Activated B cell treated with CpG ODN at 0.5 μM for 24 hours (primary cell): Measurements from ENCODE around the gene ATP5PD. TPM values are rescaled to one million over a fixed set of nuclear protein-coding genes. Genes with fewer than 3 reads are reported as not detected.

Source experiments
- ATAC-seq: fragments of 200-7000 bp; cut with Tn5 transposase; one replicate; pipeline ENCODE4 v1.10.0; 2021; ENCODE audit warnings: low read depth, mild to moderate bottlenecking, moderate library complexity
- CTCF ChIA-PET: fragments of 350-600 bp; sonication (Branson Sonifier 250); formaldehyde crosslinking; loops from one replicate; lab custom pipeline; 2021; ENCODE audit warnings: antibody characterized with exemption; lab: Charles Lee
- POLR2A ChIA-PET: fragments of 350-600 bp; sonication (Branson Sonifier 250); formaldehyde crosslinking; loops from one replicate; lab custom pipeline; 2021; ENCODE audit warnings: antibody characterized with exemption; lab: Charles Lee
- DNase-seq: peaks from one replicate; pipeline ENCODE4 v3.0.0; 2022
- H3K27ac Mint-ChIP-seq: one replicate; pipeline ENCODE4 v1.8.0; 2020; ENCODE audit warnings: mixed read lengths
- H3K27me3 Mint-ChIP-seq: one replicate; pipeline ENCODE4 v1.8.0; 2021; ENCODE audit warnings: mixed read lengths
- H3K36me3 Mint-ChIP-seq: one replicate; pipeline ENCODE4 v1.8.0; 2021; ENCODE audit warnings: low read depth, mixed read lengths
- H3K4me1 Mint-ChIP-seq: one replicate; pipeline ENCODE4 v1.8.0; 2021; ENCODE audit warnings: mixed read lengths
- H3K4me3 Mint-ChIP-seq: one replicate; pipeline ENCODE4 v1.8.0; 2020; ENCODE audit warnings: mild to moderate bottlenecking, mixed read lengths
- H3K9me3 Mint-ChIP-seq: one replicate; pipeline ENCODE4 v1.8.0; 2020; ENCODE audit warnings: mixed read lengths
- CTCF ChIP-seq: fragments of 200-600 bp; IDR thresholded peaks from one replicate; pipeline ENCODE4 v1.8.0; 2022; ENCODE audit warnings: antibody characterized with exemption, mild to moderate bottlenecking
- intact Hi-C: fragments of 100-400 bp; cut with micrococcal nuclease; formaldehyde crosslinking; loops from one replicate; pipeline ENCODE4 v1.15.1; 2024
- total RNA-seq: library from RNA; stranded (reverse); gene quantifications from 2 replicates; pipeline ENCODE4 v1.2.3, GENCODE V29; 2022

Gene ATP5PD
- total RNA-seq, 1 donor from 2014 or later, result 158 TPM

DNA sequence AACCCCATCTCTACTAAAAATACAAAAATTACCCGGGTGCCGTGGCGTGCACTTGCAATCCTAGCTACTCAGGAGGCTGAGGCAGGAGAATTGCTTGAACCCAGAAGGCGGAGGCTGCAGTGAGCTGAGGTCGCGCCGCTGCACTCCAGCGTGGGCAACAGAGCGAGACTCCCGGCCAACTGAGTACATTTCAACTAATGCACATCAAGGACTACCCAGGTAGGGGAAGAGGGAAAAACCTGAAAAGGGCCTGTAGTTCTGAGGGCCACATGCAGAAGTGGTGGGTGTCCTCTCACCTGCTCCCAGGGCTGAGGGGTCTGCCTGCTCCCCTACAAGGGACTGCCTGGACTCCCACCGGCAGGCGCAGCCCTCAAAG lies 40.4 kb upstream of the ATP5PD start:
- peak overlapping the region; percentile 80 for H3K4me3 Mint-ChIP-seq
- DNase-seq, result no peak
- peaks cover 22% of the 10 kb centered on the region for H3K4me1 Mint-ChIP-seq
- TF ChIP-seq CTCF, result no peak
- POLR2A ChIA-PET, result interaction anchor here (0.6 to 2.1 kb wide), 7 partner anchors 8 to 164 kb away, joined by 3 to 15 read pairs (median 4); partner anchors contain the start of genes ARMC7 and NT5C
- intact Hi-C loops, result loop anchor here (1.0 kb wide), 1 partner anchor 10 kb away; no protein-coding TSS in a partner anchor
- ATAC-seq, result peak; percentile 7
- H3K9me3 Mint-ChIP-seq, result no peaks in the 10 kb centered on the region
- peaks cover 4% of the 10 kb centered on the region for H3K27me3 Mint-ChIP-seq
- no peak overlapping the region for H3K27ac Mint-ChIP-seq
- CTCF ChIA-PET, result interaction anchor here (1.5 to 1.7 kb wide), 2 partner anchors 27 to 126 kb away, joined by 3 read pairs; no protein-coding TSS in a partner anchor
- H3K36me3 Mint-ChIP-seq, result no peaks in the 10 kb centered on the region

GRCh38 chr17:75086496-75087181 lies 39.9 kb upstream of the ATP5PD start:
- H3K27me3 Mint-ChIP-seq, result peaks cover 4% of the 10 kb centered on the region
- TF ChIP-seq CTCF, result no peak
- CTCF ChIA-PET, result interaction anchor here (1.5 to 1.7 kb wide), 2 partner anchors 27 to 125 kb away, joined by 3 read pairs; no protein-coding TSS in a partner anchor
- H3K4me1 Mint-ChIP-seq, result peaks cover 22% of the 10 kb centered on the region
- intact Hi-C loops, result loop anchor here (1.0 kb wide), 1 partner anchor 9 kb away; no protein-coding TSS in a partner anchor
- peak overlapping the region; percentile 39 for H3K4me3 Mint-ChIP-seq
- no peak for ATAC-seq
- no peak overlapping the region for H3K27ac Mint-ChIP-seq
- no peak for DNase-seq
- no peaks in the 10 kb centered on the region for H3K36me3 Mint-ChIP-seq
- POLR2A ChIA-PET, result interaction anchor here (2.0 to 2.1 kb wide), 2 partner anchors 8 to 10 kb away, joined by 9 to 15 read pairs; no protein-coding TSS in a partner anchor
- no peaks in the 10 kb centered on the region for H3K9me3 Mint-ChIP-seq

DNA sequence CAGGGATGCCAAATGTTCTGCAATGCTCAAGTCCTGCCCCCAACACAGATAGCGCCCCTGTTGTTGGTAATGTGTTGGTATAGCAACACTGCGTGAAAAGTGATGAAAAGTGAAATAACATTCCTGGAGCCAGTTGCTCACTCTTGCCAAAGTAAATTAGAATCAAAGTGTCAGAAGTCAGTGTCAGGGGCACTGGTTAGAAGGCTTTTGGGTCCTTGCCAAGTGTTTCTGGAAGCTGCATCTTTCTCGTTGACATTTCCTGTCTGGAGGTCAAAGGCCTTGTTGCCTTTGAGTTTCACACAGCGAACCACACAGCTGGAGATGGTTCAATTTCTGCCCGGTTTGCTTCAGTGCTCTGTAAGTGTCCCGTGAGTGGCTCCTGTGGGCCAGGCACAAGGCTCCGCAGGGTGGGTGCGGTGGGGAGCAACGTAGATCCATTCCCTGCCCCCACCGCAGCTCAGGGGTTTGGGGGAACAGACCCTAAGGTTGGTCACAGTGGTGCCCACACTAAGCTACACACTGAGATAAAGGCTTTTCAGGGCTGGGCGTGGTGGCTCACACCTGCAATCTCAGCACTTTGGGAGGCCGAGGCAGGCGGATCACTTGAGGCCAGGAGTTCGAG lies 37.4 kb upstream of the ATP5PD start:
- no peaks in the 10 kb centered on the region for H3K36me3 Mint-ChIP-seq
- intact Hi-C loops, result no loop called here
- CTCF ChIA-PET, result no interaction called here
- DNase-seq, result no peak
- POLR2A ChIA-PET, result interaction anchor here (0.6 kb wide), 1 partner anchor 39 kb away, joined by 3 read pairs; no protein-coding TSS in a partner anchor
- H3K27me3 Mint-ChIP-seq, result peaks cover 4% of the 10 kb centered on the region
- H3K4me1 Mint-ChIP-seq, result peaks cover 28% of the 10 kb centered on the region
- no peak overlapping the region for H3K4me3 Mint-ChIP-seq
- no peak for TF ChIP-seq CTCF
- ATAC-seq, result no peak
- H3K9me3 Mint-ChIP-seq, result no peaks in the 10 kb centered on the region
- H3K27ac Mint-ChIP-seq, result no peak overlapping the region

DNA sequence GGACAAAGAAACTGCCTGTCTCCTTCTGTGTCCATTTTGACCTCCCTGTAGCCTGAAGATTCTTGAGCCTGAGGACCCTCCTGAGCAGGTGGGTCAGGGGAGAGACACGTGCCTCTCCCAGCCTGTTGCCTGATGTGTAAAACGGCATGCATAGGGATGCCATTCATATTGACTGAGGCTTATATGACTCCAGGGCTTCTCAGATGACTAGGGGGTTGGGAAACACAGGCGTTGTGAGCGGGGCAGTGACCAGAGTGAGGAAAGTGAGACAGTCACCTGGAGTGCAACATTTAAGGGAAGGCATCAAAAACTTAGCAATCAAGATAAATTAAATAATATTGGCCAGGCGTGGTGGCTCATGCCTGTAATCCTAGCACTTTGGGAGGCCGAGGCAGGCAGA lies 35.9 kb upstream of the ATP5PD start:
- ATAC-seq (no peak), DNase-seq (no peak)
- no peaks in the 10 kb centered on the region for H3K9me3 Mint-ChIP-seq
- POLR2A ChIA-PET, result no interaction called here
- no peak overlapping the region for H3K27ac Mint-ChIP-seq
- no peaks in the 10 kb centered on the region for H3K36me3 Mint-ChIP-seq
- peaks cover 4% of the 10 kb centered on the region for H3K27me3 Mint-ChIP-seq
- TF ChIP-seq CTCF, result no peak
- H3K4me1 Mint-ChIP-seq, result peaks cover 33% of the 10 kb centered on the region
- intact Hi-C loops, result no loop called here
- CTCF ChIA-PET, result no interaction called here
- no peak overlapping the region for H3K4me3 Mint-ChIP-seq
